Left colon (tissue), 2 donors: ENCODE measurements around the gene RPTOR. TPM values are rescaled to one million over a fixed set of nuclear protein-coding genes. Genes with fewer than 3 reads are reported as not detected.
"Not testable (repeated sequence)": the region's sequence is repeated elsewhere in the genome, so short reads cannot be mapped to it uniquely, and the experiment has no call there.

Experiments
- ATAC-seq: fragments of 200-7000 bp; cut with Tn5 transposase; one replicate; pipeline ENCODE4 v1.9.1; 2020; ENCODE audit warnings: mild to moderate bottlenecking, moderate library complexity
- DNase-seq, 2 donors: peaks; one replicate each; pipeline ENCODE4 v3.0.0-alpha.2; 2020
- intact Hi-C, 2 donors: fragments of 100-400 bp; cut with DNase I in 1 of 2; cut with micrococcal nuclease in 1 of 2; formaldehyde crosslinking; loops; one replicate each; pipeline versions ENCODE4 v1.11.2 to v1.14.0; 2022; cut with DNase I, micrococcal nuclease
- total RNA-seq, 2 donors: library from RNA; stranded (reverse); fragmentation: NEBNext Ultra II Directional; extraction: Animal tissue kit (Norgen Biotek cat#: 25700); gene quantifications; one replicate each; pipeline ENCODE4 v1.2.1, GENCODE V29; 2021
- donor health status: DM: no; HTN: no; CAD: no.
- donor health status: DM: yes; HTN: yes; CAD: no.

The RPTOR gene
- total RNA-seq, 2 donors from 2014 or later: 33.4 to 35.7 TPM

DNA sequence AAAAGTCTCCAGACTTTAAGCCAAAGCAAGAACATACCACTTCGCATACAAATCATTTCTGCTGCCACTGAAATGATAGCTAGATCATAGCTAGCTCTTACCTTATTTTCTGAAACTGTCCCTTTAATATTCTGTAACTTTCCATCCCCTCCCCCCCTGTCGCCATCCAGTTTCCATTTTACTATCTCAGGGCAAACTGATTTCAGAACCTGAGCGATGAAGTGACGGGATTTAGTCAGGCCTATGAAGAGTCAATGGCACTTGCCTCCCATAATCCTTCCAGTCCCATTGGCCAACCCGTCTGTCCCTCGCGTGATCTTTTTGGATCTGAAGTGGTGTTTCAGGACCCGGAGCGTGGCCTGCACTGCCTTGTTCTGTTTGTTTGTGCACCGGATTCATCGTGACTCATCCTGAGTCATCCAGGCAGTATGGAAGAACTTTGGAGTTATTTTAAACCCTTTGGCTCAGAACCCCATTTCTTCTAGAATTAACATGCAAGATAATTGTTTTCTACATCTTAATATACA is 247.2 kb downstream of the RPTOR start:
- ATAC-seq (peak; percentile 28), DNase-seq (peak in 1 of 2 donors; percentile 65)
- intact Hi-C loops: no loop called here

DNA sequence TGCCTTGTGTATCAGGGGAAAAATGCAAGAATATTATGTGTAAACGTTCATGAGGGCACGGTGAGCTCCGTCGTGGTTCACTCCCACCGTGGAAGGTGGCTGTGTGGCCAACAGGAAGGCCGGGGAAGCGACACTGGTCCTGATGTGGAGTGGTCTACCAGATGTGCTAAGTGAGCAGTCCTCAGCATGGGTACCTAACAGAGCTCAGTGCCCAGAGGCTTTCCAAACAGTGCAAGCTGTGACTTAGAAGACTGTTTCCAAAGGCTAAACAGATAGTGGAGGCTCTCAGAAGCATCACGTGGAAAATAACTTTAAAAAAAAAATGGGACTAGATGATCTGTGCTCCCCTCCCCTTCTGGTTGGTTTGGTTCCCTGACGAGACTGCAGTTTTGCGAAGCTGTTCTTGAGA is 247.7 kb downstream of the RPTOR start:
- DNase-seq (no peak), ATAC-seq (no peak)
- intact Hi-C loops: no loop called here

DNA sequence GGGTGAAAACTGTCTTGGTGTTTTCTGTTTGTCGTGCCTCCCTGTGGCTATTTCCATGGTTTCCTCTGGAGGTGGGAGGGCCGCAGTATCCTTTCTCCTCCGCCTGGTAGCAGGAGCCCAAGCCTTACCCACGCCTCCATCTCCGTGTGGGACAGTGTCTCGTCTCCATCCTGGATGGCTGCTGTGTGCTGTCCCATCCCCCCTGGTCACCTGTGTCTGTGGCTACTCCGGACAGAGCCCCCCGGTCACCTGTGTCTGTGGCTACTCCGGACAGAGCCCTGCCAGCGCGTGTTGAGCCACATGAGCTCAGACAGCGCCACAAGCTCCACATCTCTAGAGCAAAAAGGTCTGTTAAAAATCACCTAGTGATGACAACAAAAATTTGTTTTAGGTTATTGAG is 248.8 kb downstream of the RPTOR start:
- no peak for ATAC-seq
- no peak for DNase-seq
- intact Hi-C loops: no loop called here

DNA sequence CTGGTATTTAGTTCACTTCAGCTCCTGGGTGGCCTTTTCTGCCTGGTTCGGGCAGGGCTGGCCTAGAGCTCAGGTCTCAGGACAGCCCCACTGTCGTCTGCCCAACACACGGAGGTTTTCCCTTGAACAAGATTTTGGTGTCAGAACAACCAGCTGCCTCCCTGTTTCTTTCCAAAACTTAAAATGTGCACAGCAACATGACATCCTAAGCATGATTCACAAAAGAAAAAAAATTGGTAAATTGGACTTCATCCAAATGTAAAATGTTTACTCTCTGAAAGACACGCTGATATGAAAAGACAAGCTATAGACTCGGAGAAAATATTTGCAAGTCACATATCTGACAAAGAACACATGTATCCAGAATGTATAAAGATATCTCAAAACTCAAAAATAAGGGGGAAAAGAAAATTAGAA is 249.2 kb downstream of the RPTOR start:
- ATAC-seq (no peak), DNase-seq (no peak)
- intact Hi-C loops: no loop called here

DNA sequence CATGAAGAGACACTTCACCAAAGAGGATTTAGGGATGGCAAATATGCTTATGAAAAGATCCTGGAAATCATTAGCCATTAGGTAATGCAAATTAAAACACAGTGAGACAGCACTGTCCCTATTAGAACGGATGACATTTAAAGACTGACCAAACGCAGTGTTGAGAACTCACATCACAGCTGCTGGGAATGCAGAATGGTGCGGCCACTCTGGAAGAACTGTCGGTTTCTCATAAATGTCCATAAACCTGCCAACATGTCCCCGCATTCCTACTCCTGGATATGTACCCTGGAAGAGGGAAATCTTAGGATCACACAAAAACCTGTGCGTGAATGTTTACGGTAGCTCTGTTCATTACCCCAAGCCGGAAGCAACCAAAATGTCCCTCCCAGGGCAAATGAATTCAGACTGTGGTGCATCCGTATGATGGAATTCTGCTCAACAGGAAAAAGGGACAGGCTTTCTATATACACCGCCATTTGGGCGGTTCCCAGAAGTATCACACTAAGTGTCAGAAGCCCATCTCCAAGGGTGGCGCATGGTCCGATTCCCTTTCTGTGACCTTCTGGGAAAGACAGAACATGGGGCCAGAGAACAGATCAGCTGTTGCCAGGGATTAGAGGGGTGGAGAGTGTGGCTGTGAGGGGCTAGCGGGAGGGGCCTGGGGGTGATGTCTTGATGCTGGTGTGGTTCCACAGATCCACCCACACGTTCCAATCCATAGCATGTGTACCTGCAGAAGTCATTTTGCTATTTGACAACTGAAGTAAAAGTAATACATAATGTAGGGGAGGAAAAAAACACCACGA is 249.8 kb downstream of the RPTOR start:
- DNase-seq (no peak), ATAC-seq (no peak)
- intact Hi-C loops: no loop called here

DNA sequence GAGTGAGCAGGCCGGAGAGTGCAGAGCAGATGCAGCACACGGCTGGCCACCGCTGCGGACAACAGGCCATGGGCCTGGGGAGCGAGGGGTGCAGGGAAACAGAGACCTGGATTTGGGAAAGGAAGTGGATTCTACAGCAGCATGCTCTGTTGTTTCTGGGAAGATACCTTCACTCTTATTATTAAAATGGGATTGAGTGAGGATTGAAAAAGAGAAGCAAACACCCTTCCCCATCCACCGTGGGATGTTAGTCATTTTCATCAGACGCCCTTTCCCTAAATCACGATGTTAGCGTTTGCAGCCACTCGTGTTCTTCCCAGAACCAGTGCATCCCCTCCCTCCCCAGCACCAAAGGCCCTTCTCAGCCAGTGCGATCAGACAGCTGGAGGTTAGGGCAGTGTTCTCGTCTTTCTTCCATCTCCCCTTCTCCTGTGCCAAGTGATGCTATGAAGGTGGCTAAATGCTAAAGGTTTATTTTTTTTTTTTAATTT is 250.5 kb downstream of the RPTOR start:
- DNase-seq: no peak
- ATAC-seq: no peak
- intact Hi-C loops: no loop called here

DNA sequence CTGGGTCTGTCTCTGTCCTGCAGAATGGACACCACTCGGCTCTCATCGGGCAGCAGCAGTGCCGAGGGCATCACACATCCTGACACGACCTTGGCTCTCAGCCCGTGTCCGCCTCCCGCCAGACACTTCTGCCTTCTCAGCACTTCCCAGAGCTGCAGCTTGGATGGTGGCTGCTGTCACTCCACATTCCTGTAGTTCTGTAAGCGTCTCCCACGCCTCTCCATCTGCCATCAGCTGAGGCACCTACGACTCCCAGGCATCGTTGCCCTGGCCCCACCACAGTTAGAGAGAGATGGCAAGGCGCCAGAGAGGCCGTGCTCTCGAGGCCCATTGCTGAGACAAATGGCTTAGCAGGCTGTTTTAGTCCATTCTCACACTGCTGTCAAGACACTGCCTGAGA is 251.1 kb downstream of the RPTOR start:
- DNase-seq (peak in 1 of 2 donors; percentile 31), ATAC-seq (no peak)
- intact Hi-C loops: no loop called here

DNA sequence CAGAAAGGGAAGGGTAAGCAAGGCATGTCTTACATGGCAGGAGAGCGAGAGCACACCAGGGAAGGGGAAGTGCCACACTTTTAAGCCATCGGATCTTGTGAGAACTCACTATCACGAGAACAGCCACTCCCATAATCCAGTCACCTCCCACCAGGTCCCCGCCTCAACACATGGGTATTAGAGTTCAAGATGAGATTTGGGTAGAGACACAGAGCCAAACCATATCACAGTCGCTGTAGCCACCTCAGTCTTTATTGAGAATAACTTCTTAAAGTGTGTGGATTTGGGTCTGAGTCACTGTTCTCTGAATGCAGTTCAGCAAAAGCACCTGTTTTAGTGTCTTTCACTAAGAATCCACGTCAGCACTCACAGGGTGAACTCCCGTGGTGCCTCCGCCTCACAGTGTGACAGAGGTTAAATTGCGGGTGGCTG is 251.8 kb downstream of the RPTOR start:
- DNase-seq (peak in 1 of 2 donors; percentile 34), ATAC-seq (peak; percentile 89)
- intact Hi-C loops: no loop called here

DNA sequence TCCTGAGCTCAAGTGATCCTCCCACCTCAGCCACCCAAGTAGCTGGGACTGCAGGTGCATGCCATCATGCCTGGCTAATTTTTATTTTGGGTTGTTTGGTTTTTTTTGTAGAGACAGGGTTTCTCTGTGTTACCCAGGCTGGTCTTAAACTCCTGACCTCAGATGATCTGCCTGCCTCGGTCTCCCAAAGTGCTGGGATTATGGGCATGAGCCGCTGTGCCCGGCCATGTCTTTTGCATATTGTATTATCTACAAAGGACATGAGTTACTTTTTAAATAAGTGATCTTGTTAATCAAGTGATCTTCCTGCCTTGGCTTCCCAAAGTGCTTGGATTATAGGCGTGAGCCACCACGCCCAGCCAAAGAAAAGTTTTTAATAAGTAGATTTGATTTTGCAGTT is 252.6 kb downstream of the RPTOR start:
- intact Hi-C loops, DNase-seq, ATAC-seq: not testable (repeated sequence)

DNA sequence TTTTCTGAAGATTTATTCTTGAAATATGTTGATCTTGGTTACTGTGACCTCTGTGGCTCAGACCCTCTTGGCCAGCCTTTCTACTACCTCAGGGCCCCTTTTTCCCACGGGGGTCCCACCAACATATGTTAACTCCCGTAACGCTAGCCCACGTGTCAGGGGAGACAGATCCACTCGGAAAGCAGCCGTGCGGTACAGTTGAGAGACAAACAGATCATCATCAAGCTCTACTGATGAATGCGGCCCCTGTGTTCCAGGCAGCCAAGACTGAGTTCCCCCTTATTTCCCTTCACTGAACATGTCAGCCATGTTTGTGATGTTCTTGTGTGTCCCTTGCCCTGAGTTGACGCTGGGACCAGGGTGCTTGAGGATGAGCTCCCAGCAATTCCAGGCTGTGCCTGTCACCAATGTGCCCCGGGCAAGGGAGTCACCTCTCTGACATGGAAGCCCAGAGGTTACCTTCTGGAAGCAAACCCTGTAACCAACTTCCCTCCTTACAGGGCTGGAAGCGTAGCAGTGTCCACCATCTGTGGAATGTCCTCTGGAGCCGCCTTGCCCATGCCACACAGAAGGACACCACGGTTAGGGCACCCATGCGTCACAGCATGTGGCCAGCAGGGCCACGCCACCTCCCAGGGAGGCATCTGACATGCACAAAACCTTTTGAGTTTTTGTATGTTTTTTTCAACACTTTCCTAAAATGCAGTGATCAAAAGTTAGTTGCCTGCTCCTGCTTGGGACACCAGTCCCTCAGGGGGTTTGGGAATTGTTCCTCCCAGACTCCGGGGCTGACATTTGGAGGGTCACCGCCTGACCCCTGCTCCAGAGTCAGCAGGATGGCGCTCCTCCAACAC is 253.3 kb downstream of the RPTOR start:
- DNase-seq (no peak), ATAC-seq (no peak)
- intact Hi-C loops: no loop called here

DNA sequence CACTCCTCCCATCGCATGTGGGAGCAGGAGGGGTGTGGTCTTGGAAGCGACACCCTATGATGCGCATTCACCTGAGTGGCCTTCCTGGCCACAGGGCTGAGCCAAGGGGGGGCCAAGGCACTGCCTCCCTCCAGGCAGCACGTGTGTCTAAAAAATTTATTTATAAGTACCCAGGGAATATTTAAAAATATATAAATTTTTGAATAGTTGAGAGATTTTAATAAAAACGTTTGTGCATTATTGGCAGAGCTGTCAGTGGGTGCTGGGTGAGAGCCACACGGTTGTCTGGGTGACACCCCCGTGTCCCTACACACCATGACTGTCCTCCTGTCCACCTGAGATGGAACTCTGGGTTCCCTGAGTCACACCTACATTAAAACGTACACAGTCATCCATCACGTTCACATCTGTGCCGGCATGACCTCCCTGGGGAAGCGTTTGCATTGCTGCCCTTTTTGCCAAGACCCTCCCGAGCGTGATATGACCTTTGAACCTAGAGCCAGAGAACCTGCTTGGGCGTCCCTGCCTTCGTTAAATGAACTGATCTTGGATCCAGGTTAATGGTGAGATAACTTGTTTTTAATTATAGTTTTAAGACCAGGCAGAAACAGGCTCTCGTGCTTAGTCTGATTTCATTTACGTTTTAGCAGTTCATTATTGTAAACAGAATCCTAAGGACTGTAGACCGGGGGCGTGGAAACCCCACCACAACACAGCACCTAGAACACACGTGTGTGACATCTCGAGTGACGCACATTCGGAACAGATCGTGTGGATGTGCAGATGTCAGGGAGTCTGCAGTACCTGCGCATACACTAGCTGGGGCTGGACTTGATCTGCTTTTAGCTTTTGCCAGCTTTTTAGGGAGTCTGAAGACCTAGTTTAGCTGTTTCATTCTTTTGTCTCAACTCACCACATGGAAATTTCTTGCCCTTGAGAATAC is 254.2 kb downstream of the RPTOR start:
- DNase-seq: no peak
- intact Hi-C loops: no loop called here
- no peak for ATAC-seq

DNA sequence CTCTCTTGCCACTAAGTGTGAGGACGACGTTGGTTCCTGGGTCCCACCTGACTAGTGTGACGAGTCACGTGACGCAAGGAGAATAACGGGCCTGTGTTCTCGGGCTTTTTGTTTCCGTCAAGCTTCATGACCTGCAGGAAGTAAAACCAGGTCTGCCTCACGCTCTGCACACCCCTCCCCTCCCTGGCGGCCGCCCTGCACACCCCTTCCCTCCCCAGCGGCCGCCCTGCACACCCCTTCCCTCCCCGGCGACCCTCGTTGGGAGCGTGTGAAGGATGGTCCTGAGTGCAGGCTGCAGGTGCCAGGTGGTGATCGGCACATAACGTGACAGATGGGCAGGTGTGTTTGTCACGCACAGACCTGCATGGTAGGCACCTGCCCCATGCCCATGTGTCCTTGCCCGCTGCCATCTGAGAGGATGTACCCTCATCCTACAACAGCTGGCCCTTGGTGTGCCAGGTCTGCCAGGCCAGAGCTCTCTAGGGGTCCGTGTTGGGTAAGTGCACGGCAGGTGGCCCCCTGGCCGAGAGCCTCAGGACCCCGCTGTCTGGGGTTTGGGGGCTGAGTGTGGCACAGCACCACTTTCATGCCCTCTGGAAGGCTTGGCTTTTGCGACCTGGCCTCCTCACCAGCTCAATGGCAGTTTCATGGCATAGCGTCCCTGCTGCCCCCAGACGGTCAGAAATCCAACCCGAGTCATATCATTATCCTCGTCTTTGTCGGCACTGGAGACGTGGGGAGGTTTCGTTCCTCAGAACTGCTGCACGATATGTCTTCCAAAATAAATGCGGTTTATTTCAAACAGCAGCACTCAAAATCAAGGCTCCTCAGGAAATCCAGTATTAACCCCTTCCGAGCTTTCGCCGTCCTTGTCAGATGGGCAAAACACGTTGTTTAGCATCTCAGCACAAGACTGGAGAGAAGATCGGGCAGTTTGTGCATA is 255.2 kb downstream of the RPTOR start:
- intact Hi-C loops: no loop called here
- ATAC-seq (no peak), DNase-seq (no peak)

DNA sequence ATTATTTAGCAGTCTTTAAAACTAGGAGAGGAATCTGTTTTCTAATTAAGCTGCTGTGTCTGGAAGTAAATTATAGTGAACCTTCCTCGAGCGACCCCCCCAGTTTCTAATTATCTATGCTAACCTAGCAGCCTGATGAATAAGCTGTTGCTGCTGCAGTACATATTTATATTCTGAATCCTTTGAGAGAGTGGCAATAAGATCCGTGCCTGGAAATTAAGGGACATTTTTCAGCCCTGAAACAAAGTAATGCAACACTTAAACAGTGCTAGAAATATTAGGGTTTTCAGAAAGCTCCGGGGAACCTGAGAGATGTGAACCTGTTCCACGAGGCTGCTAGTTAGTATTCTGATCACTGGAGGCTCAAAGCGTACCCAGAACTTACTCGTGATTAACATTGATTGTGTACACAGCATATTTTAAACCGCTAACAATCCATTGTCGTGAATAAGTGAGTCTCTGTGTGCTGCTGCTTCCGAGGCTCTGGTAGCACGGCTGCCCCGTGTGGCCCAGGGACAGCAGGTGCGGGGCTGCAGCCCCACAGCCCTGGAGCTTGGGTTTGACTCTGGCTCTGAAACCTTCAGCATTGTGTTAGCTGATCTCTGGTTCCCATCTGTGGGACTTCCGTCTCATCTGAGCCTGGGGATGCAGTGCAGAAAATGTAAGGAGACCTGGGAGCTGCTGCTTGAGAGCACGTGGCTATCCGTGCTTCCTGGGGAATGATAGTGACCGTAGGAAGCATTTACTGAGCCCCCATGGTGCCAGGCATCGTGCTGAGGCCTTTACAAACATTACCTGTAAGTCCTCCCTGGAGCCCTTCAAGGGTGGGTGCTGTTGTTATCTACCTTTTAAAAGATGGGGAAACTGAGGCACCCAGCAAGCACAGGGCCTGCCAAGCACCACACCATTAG is 256.1 kb downstream of the RPTOR start:
- intact Hi-C loops: no loop called here
- ATAC-seq (no peak), DNase-seq (no peak)

DNA sequence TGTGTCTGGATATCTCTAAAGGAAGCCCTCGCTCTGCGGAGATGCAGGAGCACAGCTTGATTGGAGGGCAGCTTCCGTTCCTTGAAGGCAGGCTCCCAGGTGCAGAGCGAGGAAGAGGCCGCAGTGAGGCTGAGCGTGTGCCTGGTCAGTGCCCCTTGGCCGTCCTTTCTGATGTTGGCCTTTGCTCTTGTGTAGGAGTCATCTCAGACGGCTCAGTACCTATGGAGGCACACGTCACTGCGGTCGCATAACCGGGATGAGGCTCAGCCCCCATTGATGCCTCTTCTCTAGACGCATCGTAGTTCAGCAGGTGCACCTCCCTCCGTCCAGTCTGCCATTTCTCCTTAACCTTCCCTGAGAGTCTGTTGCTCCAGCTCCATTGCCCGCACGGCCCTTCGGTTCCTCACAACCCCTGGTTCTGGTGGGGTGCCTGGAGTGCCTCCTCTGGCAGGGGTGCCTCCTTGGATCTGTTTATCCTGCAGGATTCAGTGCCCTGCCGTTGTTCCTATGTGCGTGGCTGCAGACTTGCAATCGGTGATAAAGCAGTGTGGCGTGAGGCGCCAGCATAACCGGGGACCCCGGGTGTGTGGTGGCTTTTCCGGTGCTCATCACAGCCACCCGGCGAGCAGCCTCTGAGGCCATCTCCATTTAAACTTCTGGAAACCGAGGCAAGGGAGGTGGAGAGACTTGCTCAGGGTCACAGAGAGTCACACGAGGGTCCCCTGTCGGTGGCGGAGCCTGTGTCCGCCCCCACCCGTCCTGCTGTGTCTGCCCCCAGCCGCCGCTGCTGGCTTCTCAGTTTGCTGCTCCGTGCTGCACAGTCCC is 258.2 kb downstream of the RPTOR start:
- intact Hi-C loops: no loop called here
- no peak for ATAC-seq
- DNase-seq: no peak

DNA sequence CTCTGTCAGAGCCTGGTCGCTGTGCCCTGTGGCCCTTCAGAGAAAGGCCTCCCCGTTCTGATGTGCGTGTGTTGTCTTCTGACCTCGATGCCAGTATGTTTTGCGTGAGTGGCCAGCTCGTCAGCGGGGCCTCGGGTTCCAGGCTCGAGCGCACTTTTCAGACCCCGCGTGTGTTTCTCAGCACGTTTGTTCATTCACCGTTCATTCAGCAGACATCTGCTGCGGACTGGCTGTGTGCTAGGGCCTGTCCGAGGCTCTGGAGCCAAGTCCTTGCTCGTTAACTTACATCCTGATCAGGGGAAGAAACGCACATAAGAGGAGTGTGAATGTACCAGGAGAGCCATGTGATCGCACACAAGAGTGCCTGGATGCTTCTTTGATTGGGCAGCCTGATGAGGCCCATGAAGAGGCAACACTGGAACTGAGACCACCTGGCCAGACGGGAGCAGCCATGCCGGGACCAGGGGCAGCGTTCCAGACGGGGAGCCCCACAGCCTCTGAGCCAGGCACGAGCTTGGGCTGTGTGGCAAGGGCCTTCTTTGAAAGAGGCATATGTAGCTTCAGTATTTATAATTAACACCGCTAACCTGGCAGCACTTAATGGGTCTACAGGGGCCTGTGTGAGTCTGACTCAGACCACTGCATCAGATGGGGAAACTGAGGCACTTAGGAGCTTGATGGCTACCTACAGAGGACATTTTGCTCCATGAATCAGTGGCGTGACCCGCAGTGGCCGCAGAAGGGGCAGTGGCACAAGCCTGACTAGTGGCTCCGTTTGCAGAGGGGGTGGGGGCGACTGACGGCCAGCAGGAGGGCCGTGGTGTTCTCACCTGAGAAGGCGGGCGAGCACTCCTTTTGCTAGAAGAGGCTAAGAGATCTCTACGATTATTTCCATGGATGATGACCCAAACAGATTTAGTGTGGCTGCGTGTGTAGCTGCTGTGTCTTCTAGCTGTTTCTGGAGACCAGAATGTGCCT is 259.1 kb downstream of the RPTOR start:
- intact Hi-C loops: no loop called here
- no peak for DNase-seq
- no peak for ATAC-seq
